HG02763 (cell line): Measurements from ENCODE around the gene GNG11.

Experiments used
- ATAC-seq: cut with Tn5 transposase; IDR thresholded peaks from one replicate; pipeline ENCODE4 v1.9.1; 2021; ENCODE audit warnings: mild to moderate bottlenecking, moderate library complexity; ENCODE audit not compliant: unreplicated experiment

The GNG11 gene

GRCh38 chr7:93921607-93922566 lies at the start of gene GNG11:
Gene GNG11, plus strand, starts transcription at chr7:93921735. Its CDS starts 403 bp downstream, at chr7:93922138.
- ATAC-seq = peak; percentile 93

GRCh38 chr7:93873998-93874574 lies 47.4 kb upstream of the GNG11 start:
- ATAC-seq = no peak

- no peak for ATAC-seq
Measured at GRCh38 chr7:93877742-93878141, 43.8 kb upstream of the GNG11 start.

- no peak for ATAC-seq
Measured at GRCh38 chr7:93879356-93879755, 42.2 kb upstream of the GNG11 start.

GRCh38 chr7:93882468-93882867 lies 39.1 kb upstream of the GNG11 start:
- ATAC-seq = no peak

GRCh38 chr7:93883078-93883916 lies 38.2 kb upstream of the GNG11 start:
- ATAC-seq = no peak

GRCh38 chr7:93883917-93884345 lies 37.6 kb upstream of the GNG11 start:
- no peak for ATAC-seq

- no peak for ATAC-seq
Measured at GRCh38 chr7:93884541-93884940, 37.0 kb upstream of the GNG11 start.

- ATAC-seq = no peak
Measured at GRCh38 chr7:93889261-93889660, 32.3 kb upstream of the GNG11 start.

GRCh38 chr7:93890041-93890463 lies 31.5 kb upstream of the GNG11 start:
- ATAC-seq = peak; percentile 43

GRCh38 chr7:93890464-93891068 lies 31.0 kb upstream of the GNG11 start, which contains the start of gene TFPI2:
Gene TFPI2, minus strand, starts transcription at chr7:93890753. Its CDS starts 75 bp downstream, at chr7:93890678.
- peak; percentile 48 for ATAC-seq

- no peak for ATAC-seq
Measured at GRCh38 chr7:93894426-93894825, 27.1 kb upstream of the GNG11 start.

- no peak for ATAC-seq
Measured at GRCh38 chr7:93894966-93895640, 26.4 kb upstream of the GNG11 start.

- no peak for ATAC-seq
Measured at GRCh38 chr7:93895859-93896600, 25.5 kb upstream of the GNG11 start.

- no peak for ATAC-seq
Measured at GRCh38 chr7:93897680-93898079, 23.9 kb upstream of the GNG11 start.

- no peak for ATAC-seq
Measured at GRCh38 chr7:93902777-93903423, 18.6 kb upstream of the GNG11 start.

- ATAC-seq = no peak
Measured at GRCh38 chr7:93906267-93906666, 15.3 kb upstream of the GNG11 start, which contains the start of gene GNGT1. Gene GNGT1, plus strand, starts transcription at chr7:93906567. Its CDS starts 180 bp downstream, at chr7:93906747.

- no peak for ATAC-seq
Measured at GRCh38 chr7:93910076-93910994, 11.2 kb upstream of the GNG11 start.
